HG02623 (cell line): Measurements from ENCODE around the gene RNF225.
"Not testable (repeated sequence)": the region's sequence is repeated elsewhere in the genome, so short reads cannot be mapped to it uniquely, and the experiment has no call there.

Experiments
- ATAC-seq: cut with Tn5 transposase; IDR thresholded peaks from one replicate; pipeline ENCODE4 v1.9.1; 2021; ENCODE audit warnings: moderate library complexity; ENCODE audit not compliant: unreplicated experiment

RNF225 gene

DNA sequence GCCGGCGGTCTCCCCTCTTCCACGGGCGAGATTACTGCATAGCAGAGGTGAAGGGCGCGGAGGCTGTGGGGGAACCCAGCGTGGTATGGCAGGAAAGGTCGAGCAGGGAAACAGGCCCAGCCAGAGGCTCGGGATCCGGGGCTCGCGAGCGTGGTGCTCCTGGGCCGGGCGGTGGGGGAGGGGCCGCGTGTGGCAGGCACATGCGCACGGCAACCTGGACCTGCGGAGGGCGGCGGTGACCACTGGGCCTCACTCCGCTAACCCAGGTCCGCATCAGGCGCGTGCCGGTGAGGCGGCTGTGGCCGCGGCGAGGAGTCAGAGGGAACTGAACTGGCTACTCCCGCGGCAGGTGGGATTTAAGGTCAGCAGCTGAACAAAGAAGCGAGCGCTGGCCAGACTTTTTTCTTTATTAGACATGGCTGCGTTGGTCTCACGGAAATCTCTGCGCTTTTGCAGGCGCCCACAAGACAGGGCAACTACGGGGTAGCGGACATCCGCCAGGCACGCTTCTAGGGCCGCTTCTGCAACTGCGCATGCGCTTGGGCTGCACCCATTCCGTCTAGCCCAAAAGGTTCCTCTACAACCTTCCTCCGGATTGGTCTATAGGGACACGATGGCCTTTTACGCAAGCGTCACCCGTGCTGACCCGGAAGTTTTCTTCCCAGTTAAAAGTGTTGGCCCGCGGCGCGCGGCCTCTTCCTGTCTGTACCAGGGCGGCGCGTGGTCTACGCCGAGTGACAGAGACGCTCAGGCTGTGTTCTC is 8.7 kb upstream of the RNF225 start, which contains the start of gene RPS5:
Gene RPS5 (plus strand): TSS at position 694 of the 762 bp plus-strand sequence. CDS start 869 bp downstream, outside the sequence.
- peak; percentile 90 for ATAC-seq

DNA sequence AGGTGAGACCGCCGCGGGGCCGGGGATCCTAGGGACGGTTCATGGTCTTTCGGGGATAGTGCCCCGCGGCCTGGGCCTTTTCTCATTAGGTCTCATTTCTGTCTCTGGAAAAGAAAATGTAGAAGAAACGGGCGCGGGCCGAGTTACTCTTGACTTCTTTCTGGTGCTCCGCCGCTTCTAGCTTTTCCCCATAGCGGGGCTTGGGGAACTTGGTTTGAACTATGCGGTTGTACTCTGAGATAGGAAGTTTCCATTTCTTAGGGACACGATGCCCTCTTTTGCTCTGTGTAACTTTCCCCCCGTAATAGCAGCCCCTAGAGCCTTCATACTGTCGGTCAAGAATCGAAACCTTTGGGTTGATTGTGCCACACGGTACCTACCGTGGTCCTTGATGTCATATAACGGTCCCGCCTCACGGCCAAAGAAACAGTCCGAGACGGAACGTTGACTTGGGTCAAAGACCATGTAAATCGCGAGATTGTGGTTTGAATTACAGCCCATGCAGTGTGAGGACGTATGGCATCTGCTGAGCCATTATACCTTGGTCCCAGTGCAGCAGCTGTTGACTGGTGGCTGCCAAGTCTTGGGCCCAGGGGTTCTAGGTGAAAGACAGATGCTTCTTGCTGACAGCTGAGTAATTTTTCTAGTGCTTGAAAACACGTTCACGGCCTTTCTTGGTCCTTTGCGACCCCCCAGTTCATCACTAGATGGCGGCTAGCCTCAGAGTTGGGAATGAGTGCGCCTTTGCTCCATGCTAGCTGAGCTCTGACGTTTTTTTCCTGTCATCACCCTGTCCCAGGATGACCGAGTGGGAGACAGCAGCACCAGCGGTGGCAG is 7.9 kb upstream of the RNF225 start:
- ATAC-seq, result no peak

DNA sequence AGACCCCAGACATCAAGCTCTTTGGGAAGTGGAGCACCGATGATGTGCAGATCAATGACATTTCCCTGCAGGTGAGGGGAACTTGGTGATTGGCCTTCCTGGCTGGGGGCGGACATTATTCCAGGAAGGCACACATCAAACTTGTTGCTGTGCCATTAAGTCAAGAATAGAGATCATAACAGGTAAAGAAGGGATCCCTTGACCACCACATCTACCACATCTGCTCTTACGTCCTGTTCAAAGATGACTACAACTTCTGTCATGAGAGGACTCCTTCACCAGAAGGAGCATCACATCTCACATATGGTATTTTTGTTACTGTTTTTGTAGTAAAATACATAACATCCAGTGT is 7.3 kb upstream of the RNF225 start:
- ATAC-seq, result no peak

GRCh38 chr19:58392945-58393724 is 2.3 kb upstream of the RNF225 start:
- ATAC-seq, result no peak

DNA sequence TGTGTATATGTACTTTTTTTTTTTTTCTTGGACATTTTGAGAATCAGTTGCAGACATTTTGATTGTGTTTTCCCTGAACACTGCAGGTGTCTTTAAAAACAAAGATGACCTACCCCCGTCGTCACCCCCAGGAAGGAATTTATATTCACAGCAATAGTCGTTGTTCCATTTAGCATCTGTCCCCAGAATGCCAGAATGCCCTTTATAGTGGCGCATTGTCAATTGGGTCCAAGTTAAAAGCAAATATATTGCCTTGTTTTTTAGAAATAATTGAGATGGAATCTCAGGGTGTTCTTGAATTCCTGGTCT is 1.8 kb upstream of the RNF225 start:
- no peak for ATAC-seq

DNA sequence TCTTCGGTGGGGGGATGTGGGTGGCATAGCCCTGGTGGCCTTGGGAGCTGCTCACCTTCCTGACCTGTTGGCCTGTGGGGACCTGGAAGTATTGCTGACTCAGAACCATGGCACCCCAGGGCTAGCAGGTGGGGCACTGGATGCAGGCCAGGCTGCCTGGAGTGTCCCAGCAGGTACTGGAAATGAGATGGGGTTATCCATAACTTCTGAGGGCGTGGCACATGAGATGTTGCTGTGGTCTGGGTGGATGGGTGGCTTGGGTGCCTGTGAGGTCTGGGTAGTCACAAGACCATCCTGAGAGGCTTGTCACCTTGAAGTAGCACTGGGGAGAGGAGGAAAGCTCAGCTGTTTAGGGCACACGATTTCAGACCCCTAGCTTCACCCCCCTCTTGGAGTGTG is 636 bp upstream of the RNF225 start:
- ATAC-seq, result no peak

GRCh38 chr19:58395979-58396627 is 647 bp downstream of the RNF225 start:
- no peak for ATAC-seq

DNA sequence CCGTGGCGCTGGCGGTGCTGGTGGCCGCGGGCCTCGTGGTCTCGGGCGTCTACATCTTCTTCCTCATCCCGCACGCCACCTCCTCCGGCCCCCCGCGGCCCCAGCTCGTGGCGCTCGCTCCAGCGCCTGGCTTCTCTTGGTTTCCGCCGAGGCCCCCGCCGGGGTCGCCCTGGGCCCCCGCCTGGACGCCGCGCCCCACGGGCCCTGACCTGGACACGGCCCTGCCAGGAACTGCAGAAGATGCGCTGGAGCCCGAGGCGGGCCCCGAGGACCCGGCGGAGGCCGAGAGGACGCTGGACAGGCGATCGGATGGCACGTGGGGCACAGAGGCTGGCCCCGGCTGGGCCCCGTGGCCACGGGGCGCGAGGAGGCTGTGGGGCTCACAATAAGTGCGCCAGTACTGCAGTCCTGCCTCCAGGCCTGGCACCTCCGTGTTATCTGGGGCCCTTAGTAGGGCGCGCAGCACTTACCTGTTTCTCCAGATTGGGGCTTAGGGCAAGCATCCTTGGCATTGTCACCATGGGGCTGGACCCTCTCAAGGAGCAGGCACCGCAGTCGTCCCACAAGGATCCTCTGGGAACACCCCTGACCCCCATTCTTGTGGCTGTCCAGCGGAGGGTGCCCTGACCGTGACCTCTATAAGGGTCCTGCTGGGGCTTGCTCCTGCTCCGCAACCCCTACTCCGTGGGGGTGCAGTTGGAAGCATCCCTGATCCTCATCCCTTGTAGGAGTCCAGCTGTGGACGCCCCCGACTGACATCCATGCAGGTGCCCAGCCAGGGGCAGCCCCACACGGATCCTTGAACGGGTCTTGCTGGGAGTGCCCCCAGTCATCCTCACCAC is 1.5 kb downstream of the RNF225 start:
- no peak for ATAC-seq

DNA sequence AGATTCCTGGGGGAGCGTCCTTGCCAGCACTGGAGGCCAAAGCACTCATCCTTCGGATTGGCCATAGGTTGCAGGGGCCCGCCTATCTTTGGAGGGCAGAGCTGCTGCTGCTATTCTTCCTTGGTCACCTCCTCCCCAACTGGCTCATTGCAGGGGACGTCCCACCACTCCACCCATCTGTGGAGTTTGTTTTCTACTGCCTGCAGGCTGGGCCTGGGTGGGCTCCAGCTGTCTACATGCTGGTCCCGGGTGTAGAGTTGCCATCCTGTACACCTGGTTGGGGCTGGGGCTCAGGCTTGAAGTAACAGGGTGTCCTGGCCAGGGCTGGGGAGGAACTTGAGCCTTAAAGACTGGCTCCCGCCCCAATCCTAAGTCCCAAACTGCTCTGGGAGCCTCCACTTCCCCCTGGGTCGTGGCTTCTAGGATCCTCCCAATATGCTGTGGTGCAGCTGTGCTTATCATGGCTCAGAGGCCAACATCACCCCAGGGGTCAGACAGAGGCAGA is 2.1 kb downstream of the RNF225 start:
- ATAC-seq, result no peak

- ATAC-seq, result no peak
Observed at GRCh38 chr19:58398087-58398486, 2.6 kb downstream of the RNF225 start.

DNA sequence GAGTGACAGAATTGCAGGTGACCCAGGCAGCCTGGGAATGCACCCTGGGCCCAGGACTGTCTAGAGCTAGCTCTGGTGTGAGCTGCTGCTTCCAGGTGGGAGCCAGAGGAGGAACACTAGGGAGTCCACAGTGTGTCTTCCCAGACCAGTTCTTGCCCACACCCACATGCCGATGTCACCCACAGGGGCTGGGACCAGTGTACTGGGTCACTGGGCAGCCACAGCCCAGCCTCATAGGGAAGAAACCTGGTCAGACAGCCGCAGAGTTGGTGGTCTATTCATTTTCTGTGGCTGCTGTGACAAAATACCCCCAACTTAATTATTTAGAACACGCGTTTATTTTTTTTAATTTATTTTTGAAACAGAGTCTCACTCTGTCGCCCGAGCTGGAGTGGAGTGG is 3.1 kb downstream of the RNF225 start:
- no peak for ATAC-seq

GRCh38 chr19:58399903-58400302 is 4.4 kb downstream of the RNF225 start:
- ATAC-seq, result no peak

GRCh38 chr19:58400316-58400915 is 5.0 kb downstream of the RNF225 start:
- no peak for ATAC-seq

DNA sequence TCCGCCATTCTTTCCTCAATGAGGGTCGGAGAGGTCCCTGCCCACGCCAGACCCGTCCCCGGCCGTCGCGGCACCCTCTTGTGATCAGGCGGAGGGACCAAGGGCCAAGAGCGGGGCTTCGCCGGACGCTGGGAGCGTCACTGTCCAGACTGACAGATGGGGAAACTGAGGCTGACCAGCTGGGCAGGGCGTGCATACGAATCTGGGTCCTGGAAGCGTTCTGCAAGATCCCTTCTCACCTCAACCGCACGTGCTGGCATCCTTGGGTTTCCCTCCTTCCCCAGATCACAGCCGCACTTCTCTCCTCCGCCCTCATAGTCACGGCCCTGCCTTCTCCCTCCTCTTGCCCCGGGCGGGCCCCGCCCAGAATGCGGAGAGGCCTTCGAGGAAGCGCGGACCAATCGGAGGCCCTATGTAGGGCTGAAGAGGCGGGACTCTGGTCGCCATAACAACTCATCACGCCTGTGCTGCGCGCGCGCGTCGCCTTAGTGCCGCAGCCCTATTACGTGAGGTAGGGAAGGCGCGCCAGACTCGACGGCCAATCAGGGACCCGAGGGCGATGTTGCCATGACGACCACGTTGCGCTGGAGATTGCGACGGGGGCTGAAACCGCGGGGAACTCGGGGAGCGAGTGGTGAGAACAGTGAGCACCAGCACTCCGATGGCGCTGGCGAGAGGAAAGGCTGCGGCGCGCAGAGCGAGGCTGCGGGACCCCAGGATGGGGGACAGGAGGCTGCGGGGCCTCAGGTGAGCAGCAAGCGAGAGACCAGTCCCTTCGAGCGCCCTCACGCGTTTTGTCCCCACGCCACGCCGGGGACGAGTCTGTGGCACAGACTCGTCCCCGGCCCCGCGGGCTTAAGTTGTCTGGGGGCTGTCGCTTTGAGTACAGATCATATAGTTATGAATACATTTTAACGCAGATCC is 5.7 kb downstream of the RNF225 start:
- ATAC-seq, result peak; percentile 95

GRCh38 chr19:58401840-58402421 is 6.5 kb downstream of the RNF225 start:
- no peak for ATAC-seq

DNA sequence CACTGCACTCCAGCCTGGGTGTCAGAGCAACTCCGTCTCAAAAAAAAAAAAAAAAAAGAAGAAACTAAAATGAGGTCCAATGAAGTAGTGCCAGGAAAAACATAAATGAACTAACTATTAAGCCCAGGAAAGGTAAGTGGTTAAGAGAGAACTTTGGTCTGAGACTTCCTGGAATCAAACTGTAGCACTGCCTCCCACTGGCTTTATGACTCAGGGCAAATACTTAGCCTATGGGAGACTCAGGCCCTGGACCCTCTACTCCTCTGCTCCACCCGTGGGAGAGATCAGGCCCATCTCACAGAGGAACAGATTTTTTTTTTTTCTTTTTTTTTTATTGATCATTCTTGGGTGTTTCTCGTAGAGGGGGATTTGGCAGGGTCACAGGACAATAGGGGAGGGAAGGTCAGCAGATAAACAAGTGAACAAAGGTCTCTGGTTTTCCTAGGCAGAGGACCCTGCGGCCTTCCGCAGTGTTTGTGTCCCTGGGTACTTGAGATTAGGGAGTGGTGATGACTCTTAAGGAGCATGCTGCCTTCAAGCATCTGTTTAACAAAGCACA is 8.5 kb downstream of the RNF225 start:
- ATAC-seq, result not testable (repeated sequence)

GRCh38 chr19:58406818-58407657 is 11.6 kb downstream of the RNF225 start:
- ATAC-seq, result no peak
